Activated CD4-positive, alpha-beta T cell treated with anti-CD3 and anti-CD28 coated beads for 4 hours (primary cell): ENCODE measurements around the gene OR10P1.
"Not testable (repeated sequence)": the region's sequence is repeated elsewhere in the genome, so short reads cannot be mapped to it uniquely, and the experiment has no call there.

ENCODE experiments used
- DNase-seq, 2 donors: peaks; one replicate each; pipeline ENCODE4 v3.0.0-alpha.2; 2020

Gene OR10P1

DNA sequence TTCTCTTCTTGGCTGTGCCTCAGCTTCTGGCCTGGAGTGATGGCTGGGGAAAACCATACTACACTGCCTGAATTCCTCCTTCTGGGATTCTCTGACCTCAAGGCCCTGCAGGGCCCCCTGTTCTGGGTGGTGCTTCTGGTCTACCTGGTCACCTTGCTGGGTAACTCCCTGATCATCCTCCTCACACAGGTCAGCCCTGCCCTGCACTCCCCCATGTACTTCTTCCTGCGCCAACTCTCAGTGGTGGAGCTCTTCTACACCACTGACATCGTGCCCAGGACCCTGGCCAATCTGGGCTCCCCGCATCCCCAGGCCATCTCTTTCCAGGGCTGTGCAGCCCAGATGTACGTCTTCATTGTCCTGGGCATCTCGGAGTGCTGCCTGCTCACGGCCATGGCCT, at the start of gene OR10P1:
Gene OR10P1 (plus strand): TSS at position 40 of the 400 bp plus-strand sequence. CDS start 0 bp downstream, at position 40.
- no peak for DNase-seq

DNA sequence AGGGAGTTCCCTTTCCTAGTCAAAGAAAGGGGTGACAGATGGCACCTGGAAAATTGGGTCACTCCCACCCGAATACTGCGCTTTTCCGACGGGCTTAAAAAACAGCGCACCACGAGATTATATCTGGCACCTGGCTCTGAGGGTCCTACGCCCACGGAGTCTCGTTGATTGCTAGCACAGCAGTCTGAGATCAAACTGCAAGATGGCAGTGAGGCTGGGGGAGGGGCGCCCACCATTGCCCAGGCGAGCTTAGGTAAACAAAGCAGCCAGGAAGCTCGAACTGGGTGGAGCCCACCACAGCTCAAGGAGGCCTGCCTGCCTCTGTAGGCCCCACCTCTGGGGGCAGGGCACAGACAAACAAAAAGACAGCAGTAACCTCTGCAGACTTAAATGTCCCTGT, 46.5 kb upstream of the OR10P1 start:
- not testable (repeated sequence) for DNase-seq

DNA sequence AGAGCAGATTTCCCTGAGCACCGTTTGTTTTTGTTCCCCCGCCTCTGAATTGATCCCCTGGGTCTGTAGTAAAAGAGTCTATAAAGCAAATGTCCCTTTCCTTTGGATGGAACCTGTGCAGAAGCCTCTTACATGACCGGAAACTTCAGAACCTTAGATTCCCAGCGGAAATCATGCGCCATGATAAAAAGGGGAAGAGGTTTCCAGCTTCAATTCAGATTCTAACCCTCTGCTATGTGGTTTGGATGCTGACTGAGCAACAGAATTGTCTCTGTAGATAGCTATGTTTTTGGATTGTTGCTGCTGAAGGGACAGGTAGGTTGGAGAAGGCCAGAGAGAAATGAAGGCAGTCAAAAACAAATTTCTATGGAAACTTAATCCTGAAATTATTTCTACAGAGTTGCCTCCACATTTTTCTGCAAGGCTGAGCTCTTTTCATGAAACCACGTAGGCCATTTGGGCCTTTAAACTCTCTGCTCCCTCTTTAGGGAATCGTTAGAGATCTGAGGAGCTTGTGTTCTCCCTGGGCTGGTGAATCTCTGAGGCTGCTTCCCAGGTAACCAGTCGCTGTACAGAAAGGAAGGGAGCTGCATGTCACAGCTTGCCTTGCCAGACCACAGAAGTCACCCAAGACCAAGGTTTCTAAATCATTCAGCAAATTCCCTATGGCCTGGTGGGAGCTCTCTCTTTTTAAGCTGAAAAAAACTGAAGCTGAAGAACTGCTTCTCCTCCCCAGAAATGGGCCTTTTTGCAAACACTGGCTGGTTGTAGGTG, 28.7 kb upstream of the OR10P1 start:
- DNase-seq, result no peak

GRCh38 chr12:55610598-55610997, 26.1 kb upstream of the OR10P1 start:
- no peak for DNase-seq

GRCh38 chr12:55612646-55613045, 24.0 kb upstream of the OR10P1 start:
- DNase-seq, result no peak

DNA sequence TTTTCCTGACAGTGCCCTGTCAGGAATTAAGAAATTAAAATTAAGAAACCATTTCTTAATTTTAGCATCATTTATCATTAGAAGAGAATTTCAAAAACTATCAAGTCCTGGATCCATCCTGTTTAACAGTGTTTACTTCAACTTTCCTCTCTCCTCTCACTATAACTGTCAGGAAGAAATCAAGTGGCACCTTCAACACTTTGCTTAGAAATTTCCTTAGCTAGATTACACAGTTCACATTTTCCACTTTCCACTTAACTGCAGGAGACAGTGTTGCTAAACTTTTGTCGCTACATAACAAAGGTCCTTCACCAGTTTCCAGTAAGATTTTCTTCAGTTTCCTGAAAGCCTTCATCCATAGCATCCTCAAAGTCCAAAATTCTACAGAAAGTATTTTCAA, 21.9 kb upstream of the OR10P1 start:
- no peak for DNase-seq

- peak; percentile 23 to 66 for DNase-seq
Measured at GRCh38 chr12:55619354-55620138, 17.1 kb upstream of the OR10P1 start.

DNA sequence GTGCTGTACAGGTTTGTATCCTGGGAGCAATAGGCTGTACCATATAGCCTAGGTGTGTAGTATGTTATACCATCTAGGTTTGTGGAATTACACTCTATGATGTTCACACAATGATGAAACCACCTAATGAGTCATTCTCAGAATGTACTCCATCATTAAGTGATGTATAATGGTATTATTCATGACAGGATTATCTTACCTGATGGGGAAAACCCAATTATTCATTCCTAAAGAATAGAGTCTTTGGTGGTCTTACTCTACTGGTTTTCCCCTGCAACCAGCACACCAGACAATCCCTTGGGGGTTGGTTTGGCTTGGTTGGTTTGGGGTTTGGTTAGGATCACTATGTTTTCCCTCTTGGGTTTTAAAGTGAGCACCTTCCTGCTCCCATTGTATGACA, 12.6 kb upstream of the OR10P1 start:
- no peak for DNase-seq

- no peak for DNase-seq
Measured at GRCh38 chr12:55626154-55626553, 10.5 kb upstream of the OR10P1 start.

DNA sequence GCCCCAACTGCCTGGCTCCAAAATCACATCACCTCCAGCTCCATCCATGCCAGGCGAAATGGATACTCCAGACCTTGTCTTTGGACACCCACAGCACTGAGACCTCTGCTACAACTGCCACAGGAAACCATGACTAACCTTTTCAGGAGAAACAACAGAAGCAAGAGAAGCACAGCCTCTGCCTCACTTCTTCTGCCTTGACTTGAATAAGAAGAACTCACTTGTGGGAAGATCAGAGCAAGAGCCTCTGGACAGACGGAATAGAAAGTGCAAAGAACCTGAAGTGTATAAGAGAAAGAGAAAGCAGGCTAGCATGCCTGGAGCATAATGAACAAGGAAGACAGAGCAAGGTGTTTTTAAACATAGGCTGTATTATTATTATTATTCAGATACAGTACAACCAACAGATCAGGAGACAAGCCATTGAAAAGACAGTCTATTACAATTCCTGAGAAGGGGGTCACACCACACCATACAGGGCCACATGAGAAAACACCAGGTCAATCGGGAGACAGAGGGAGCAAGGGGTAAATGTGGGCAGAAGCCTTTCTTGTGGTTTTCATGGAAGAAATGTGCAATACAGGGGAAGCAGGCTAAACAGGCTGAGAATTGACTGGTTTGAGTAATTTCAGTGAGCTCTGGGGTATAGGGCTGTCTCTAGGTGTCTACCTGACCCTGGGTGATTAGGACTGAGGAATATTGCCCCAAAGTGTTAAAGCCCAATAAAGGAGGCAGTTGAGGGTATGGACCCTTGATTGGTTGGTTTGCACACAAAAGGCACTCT, 7.4 kb upstream of the OR10P1 start:
- no peak for DNase-seq

GRCh38 chr12:55631056-55631455, 5.6 kb upstream of the OR10P1 start:
- DNase-seq, result no peak

GRCh38 chr12:55631733-55632132, 5.0 kb upstream of the OR10P1 start:
- DNase-seq, result no peak

GRCh38 chr12:55633151-55633550, 3.5 kb upstream of the OR10P1 start:
- no peak for DNase-seq

DNA sequence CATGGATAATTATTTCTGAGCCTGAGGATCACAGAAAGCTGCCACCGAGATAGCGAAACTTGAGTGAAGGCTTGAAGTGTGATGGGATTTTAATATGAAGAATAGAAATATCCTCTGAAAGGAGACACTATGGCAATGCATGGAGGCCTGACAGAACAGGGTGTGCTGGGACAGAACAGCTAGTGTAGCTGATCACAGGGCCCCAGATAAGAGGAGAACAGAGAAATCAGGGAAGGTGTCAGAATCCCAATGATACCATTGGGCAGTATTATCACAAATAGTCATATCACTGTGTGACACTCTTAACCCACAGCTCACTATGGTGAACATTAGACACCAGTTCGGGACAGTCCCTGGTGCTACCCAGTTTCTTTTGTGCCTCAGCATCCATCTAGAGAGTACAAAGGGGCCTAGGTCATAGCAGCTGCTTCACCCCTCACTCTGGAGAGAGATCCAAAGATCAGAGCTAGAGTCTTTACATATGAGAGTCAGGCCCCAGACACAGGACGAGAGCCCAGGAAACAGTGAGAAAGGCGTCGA, 506 bp upstream of the OR10P1 start:
- DNase-seq, result no peak

DNA sequence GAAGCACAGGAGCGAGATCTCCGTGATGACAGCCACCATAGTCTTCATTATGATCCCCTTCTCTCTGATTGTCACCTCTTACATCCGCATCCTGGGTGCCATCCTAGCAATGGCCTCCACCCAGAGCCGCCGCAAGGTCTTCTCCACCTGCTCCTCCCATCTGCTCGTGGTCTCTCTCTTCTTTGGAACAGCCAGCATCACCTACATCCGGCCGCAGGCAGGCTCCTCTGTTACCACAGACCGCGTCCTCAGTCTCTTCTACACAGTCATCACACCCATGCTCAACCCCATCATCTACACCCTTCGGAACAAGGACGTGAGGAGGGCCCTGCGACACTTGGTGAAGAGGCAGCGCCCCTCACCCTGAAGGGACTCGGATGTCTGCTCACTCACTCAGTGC, 775 bp downstream of the OR10P1 start:
- DNase-seq, result peak; percentile 15 to 23

DNA sequence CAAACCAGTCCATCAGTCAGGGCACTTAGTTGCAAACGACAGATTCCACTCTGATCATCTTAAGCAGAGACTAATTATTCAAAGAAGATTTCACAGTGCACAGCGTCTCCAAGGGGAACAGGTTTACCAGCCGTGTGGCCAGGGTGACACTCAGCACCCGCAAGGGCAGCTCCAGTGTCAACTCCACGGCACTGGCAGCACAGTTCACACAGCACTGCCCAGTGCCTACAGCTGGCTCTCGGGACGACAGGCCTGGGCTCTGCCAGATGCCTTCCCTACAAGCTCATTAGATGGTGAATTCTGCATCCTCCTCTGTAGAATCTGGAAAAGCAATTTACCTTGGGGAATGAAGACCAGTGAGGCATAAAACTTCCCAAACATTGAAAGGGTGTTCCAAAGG, 4.9 kb downstream of the OR10P1 start:
- DNase-seq, result no peak

- DNase-seq, result no peak
Measured at GRCh38 chr12:55642267-55642666, 5.6 kb downstream of the OR10P1 start.

- DNase-seq, result no peak
Measured at GRCh38 chr12:55642669-55643068, 6.0 kb downstream of the OR10P1 start.

DNA sequence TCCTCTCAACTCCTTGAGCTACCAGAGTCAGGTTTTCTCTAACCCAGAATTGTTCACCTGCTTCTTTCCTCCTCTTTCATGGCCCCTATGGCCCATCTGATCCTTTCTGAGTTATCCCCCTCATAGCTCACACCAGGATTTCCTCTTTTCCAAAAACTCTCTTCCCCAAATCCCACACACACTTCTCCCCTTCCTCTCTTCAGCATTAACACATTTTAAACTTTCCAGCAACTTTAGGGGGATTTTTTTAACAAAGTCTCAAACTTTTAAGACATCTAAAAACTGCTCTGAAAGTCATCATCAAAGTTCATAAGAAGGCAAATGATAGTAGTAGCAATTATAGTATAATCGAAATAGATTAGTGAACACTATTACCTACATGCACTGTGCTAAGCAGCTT, 7.9 kb downstream of the OR10P1 start:
- no peak for DNase-seq

- DNase-seq, result no peak
Measured at GRCh38 chr12:55647027-55647426, 10.3 kb downstream of the OR10P1 start.

DNA sequence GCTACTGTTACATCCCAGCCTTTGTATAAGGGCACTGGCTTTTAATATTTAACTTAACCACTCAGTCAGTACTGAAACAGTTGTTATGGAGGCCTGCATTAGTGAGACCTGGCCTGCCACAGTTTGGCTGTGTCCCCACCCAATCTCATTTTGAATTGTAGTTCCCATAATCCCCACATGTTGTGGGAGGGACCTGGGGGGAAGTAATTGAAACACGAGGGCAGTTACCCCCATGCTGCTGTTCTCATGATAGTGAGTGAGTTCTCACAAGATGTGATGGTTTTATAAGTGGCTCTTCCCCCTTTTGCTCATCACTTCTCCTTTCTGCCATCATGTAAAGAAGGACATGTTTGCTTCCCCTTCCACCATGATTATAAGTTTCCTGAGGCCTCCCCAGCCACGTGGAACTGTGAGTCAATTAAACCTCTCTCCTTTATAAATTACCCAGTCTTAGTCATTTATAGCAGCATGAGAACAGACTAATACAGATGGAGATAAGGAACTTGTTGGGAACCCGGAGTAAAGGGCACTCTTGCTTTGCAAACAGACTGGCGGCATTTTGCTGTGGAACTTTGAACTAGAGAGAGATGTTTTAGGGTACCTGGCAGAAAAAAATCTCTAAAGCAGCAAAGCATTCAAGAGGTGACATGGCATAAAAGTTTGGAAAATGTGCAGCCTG, 14.1 kb downstream of the OR10P1 start:
- not testable (repeated sequence) for DNase-seq

GRCh38 chr12:55651299-55651683, 14.6 kb downstream of the OR10P1 start:
- no peak for DNase-seq

DNA sequence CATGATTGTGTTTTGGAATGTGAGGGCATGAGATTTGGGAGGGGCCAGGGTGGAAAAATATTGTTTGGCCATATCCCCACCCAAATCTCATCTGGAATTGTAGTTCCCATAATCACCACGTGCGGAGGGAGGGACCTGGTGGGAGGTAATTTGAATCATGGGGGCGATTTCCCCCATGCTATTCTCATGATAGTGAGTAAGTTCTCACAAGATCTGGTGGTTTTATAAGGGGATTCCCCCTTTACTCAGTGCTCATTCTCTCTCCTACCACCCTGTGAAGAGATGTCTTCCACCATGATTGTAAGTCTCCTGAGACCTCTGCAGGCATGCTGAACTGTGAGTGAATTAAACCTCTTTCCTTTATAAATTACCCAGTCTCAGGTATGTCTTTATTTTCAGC, 15.7 kb downstream of the OR10P1 start:
- peak in 1 of 2 donors; percentile 13 for DNase-seq
